Esophagus (tissue), 2 donors: ENCODE measurements around the gene CELA1. TPM values are rescaled to one million over a fixed set of nuclear protein-coding genes. Genes with fewer than 3 reads are reported as not detected.
A peak's percentile ranks its signal among the peaks of the same experiment; 100 is the strongest.

Source experiments
- H3K27ac ChIP-seq, 2 donors: one replicate each; pipeline ENCODE4 v1.5.1; 2013; ENCODE audit warnings: low read depth in 2 of 2, mild to moderate bottlenecking in 2 of 2, inconsistent platforms in 1 of 2, low read length in 1 of 2, moderate library complexity in 1 of 2
- H3K27me3 ChIP-seq, 2 donors: one replicate each; pipeline ENCODE4 v1.6.1; 2013; ENCODE audit warnings: low read length in 2 of 2, control low read depth in 1 of 2, mild to moderate bottlenecking in 1 of 2; ENCODE audit not compliant: insufficient read depth in 2 of 2, control insufficient read depth in 1 of 2
- H3K36me3 ChIP-seq, 2 donors: one replicate each; pipeline ENCODE4 v1.6.1; 2013; ENCODE audit warnings: low read length in 1 of 2; ENCODE audit not compliant: control insufficient read depth in 2 of 2, insufficient read depth in 2 of 2
- H3K4me1 ChIP-seq, 2 donors: one replicate each; pipeline ENCODE4 v1.6.1; 2013; ENCODE audit warnings: low read length in 1 of 2; ENCODE audit not compliant: control insufficient read depth in 2 of 2, insufficient read depth in 2 of 2
- H3K4me3 ChIP-seq, 2 donors: one replicate each; pipeline ENCODE4 v1.5.1; 2013; ENCODE audit warnings: low read length in 2 of 2, mild to moderate bottlenecking in 2 of 2, low read depth in 1 of 2, moderate library complexity in 1 of 2
- H3K9me3 ChIP-seq, 2 donors: one replicate each; pipeline ENCODE4 v1.6.1; 2013; ENCODE audit warnings: mild to moderate bottlenecking in 2 of 2, low read depth in 1 of 2, low read length in 1 of 2, moderate library complexity in 1 of 2; ENCODE audit not compliant: control insufficient read depth in 2 of 2, insufficient read depth in 1 of 2
- WGBS, 2 donors: extraction: QIAGEN DNeasy Blood & Tissue Kit; methylation state at CpG; one replicate each; pipeline ENCODE4 v1.1.7; 2013; 5-methylcytosine and 5-hydroxymethylcytosine counted together
- polyA plus RNA-seq, 2 donors: library from polyadenylated mRNA; stranded (reverse); fragments of 200-250 nt; gene quantifications; one replicate each; pipeline ENCODE4 v1.2.3, GENCODE V29; 2013
- donor health status: healthy with polysubstance abuse.
- donor health status: Bipolar disorder and iron deficiency.

Gene CELA1
- polyA plus RNA-seq, 2 donors: not detected

DNA sequence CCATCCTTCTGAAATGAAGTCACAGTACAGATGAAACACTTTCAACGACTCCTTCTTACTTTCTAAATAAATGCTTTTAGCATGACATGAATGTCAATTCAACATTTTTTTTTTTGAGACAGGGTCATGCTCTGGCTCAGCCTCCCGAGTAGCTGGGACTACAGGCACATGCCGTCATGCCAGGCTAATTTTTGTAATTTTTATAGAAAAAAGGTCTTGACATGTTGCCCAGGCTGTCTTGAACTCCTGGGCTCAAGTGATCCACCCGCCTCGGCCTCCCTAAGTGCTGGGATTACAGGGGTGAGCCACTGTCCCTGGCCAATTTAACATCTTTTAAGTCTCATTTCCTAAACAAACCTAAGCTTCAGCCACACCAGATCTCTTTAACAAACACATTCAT is 28.4 kb upstream of the CELA1 start:
- H3K36me3 ChIP-seq: peaks cover 0 to 4% of the 10 kb centered on the region in 2 donors
- no peaks in the 10 kb centered on the region for H3K9me3 ChIP-seq
- H3K27ac ChIP-seq: no peak overlapping the region
- no peak overlapping the region for H3K4me3 ChIP-seq
- peaks cover 0 to 5% of the 10 kb centered on the region in 2 donors for H3K4me1 ChIP-seq
- 71 to 75% methylated on average over 5 of the region's 5 CpGs for WGBS, 2 donors
- H3K27me3 ChIP-seq: no peaks in the 10 kb centered on the region

DNA sequence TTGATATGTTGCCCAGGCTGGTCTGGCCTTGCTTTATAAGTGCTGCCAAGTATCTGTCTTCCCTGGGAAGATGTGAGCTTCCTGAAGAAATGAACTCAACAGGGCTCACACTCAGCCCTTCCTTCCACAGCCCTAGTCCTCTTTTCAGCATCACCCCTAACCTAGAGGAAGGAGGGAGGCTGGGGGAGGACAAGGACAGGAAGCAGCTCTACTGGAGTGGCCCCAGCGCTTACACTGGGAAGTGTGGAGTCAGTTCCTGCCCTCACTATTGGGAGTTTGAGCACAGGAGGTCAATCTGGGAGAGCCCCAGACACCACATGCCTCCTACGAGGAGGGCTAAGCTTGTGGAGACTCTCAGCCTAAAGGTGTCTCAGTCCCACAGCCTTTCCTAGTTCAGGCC is 27.9 kb upstream of the CELA1 start:
- peaks cover 0 to 5% of the 10 kb centered on the region in 2 donors for H3K4me1 ChIP-seq
- WGBS, 2 donors: 83 to 87% methylated on average over 2 of the region's 2 CpGs
- no peaks in the 10 kb centered on the region for H3K27me3 ChIP-seq
- H3K4me3 ChIP-seq: no peak overlapping the region
- no peak overlapping the region for H3K27ac ChIP-seq
- no peaks in the 10 kb centered on the region for H3K9me3 ChIP-seq
- H3K36me3 ChIP-seq: peaks cover 0 to under 1% of the 10 kb centered on the region in 2 donors

DNA sequence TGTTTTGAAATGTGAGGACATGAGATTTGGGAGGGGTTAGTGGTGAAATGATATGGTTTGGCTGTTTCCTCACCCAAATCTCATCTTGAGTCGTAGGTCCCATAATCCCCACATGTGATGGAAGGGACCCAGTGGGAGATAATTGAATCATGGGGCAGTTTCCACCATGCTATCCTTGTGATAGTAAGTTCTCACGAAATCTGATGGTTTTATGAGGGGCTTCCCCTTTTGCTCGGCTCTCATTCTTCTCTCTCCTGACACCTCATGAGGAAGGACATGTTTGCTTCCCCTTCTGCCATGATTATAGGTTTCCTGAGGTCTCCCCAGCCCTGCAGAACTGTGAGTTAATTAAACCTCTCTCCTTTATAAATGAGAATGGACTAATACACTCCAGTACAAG is 26.7 kb upstream of the CELA1 start:
- no peaks in the 10 kb centered on the region for H3K36me3 ChIP-seq
- 83 to 85% methylated on average over 3 of the region's 3 CpGs for WGBS, 2 donors
- peaks cover 0 to 5% of the 10 kb centered on the region in 2 donors for H3K4me1 ChIP-seq
- no peaks in the 10 kb centered on the region for H3K27me3 ChIP-seq
- H3K9me3 ChIP-seq: no peaks in the 10 kb centered on the region
- no peak overlapping the region for H3K4me3 ChIP-seq
- H3K27ac ChIP-seq: no peak overlapping the region

DNA sequence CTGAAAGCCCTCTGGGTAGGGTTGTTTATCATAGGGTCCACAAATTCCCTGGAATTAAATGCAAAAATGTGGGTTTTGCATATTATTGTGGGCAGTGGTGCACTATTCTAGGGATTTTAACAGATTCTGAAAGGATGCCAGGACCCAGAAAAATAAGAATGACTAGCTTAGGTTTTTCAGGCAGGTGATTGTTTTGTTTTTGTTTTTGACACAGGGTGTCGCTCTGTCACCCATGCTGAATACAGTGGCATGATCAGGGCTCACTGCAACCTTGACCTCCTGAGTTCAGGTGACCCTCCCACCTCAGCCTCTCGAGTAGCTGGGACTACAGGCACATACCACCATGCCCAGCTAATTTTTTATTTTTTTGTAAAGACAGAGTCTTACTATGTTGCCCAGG is 25.5 kb upstream of the CELA1 start:
- 71 to 82% methylated on average over 2 of the region's 2 CpGs for WGBS, 2 donors
- Histone ChIP-seq H3K4me1 (peaks cover 0 to 5% of the 10 kb centered on the region in 2 donors), H3K27me3 (no peaks in the 10 kb centered on the region), H3K36me3 (no peaks in the 10 kb centered on the region), H3K4me3 (no peak overlapping the region), H3K9me3 (no peaks in the 10 kb centered on the region), H3K27ac (peak overlapping the region in 1 of 2 donors; percentile 62)

DNA sequence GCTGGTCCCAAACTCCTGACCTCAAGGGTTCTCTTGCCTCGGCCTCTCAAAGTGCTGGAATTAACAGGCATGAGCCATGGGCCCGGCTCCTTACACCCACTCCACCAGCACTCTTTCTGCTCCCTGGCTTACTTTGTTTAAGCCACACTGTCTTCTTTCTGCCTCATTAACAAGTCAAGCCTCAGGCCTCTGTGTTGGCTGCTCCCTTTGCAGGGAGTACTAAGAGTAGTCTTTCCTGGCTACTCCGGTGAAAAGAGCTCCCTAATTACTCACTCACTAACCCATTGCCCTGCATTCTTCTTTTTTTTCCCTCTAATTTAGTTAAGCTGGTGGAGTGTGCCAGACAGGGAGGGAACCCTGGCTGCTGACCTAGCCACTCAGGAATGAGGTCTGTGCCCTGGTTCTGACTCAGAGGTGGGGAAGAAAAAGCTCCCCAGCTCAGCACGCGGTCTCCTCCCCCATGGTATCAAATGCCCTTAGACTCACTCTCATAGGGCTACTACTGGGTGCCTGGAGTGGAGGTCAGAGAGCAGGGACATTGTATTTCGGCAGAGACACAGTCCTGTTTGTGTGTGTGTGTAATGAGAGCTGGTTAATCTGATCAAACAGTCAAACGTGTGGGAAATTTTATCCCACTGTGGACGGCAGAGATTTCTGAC is 24.9 kb upstream of the CELA1 start:
- WGBS, 2 donors: 23 to 28% methylated on average over 8 of the region's 8 CpGs
- H3K27ac ChIP-seq: peak overlapping the region in 1 of 2 donors; percentile 62
- no peaks in the 10 kb centered on the region for H3K36me3 ChIP-seq
- H3K9me3 ChIP-seq: no peaks in the 10 kb centered on the region
- peaks cover 0 to 5% of the 10 kb centered on the region in 2 donors for H3K4me1 ChIP-seq
- no peaks in the 10 kb centered on the region for H3K27me3 ChIP-seq
- H3K4me3 ChIP-seq: no peak overlapping the region

DNA sequence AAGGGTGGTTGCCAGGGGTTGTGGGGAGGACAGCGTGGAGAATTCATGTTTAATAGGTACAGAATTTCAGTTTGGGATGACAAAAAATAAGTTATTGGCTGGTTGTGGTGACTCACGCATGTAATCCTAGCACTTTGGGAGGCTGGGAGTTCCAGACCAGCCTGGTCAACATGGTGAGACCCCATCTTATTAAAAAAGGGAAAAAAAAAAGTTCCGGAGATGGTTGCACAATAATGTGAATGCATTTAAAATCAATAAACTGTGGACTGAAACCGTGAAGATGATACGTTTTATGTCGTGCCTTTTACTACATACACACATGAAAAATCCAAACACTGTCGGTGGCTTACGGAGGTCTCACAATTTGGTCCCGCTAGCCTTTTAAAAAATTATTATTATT is 24.2 kb upstream of the CELA1 start:
- Histone ChIP-seq H3K4me1 (peaks cover 0 to 5% of the 10 kb centered on the region in 2 donors), H3K36me3 (no peaks in the 10 kb centered on the region), H3K27me3 (no peaks in the 10 kb centered on the region), H3K9me3 (no peaks in the 10 kb centered on the region), H3K4me3 (no peak overlapping the region), H3K27ac (no peak overlapping the region)
- WGBS, 2 donors: 92 to 97% methylated on average over 9 of the region's 9 CpGs

DNA sequence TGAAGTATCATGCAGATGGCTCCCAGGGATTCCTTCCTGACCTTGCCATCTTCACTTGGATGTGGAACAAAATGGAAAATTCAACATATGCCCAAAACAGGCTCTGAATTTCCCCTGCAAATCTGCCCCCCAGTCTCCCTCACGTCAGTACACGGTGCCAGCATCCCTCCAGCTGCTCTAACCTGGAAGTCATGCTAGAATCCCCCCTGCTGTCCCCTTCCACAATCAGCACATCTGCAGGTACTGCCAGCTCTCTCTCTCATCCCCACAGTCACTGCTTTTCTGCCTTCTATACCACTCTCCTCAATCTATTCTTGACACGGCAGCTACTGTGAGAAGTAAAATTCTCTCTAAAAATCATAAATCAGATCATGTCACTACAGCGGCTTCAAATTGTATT is 23.1 kb upstream of the CELA1 start:
- WGBS, 2 donors: 84 to 87% methylated on average over 4 of the region's 4 CpGs
- Histone ChIP-seq H3K27ac (peak overlapping the region in 1 of 2 donors; percentile 17), H3K27me3 (no peaks in the 10 kb centered on the region), H3K9me3 (no peaks in the 10 kb centered on the region), H3K36me3 (no peaks in the 10 kb centered on the region), H3K4me1 (peaks cover 0 to 5% of the 10 kb centered on the region in 2 donors), H3K4me3 (no peak overlapping the region)

DNA sequence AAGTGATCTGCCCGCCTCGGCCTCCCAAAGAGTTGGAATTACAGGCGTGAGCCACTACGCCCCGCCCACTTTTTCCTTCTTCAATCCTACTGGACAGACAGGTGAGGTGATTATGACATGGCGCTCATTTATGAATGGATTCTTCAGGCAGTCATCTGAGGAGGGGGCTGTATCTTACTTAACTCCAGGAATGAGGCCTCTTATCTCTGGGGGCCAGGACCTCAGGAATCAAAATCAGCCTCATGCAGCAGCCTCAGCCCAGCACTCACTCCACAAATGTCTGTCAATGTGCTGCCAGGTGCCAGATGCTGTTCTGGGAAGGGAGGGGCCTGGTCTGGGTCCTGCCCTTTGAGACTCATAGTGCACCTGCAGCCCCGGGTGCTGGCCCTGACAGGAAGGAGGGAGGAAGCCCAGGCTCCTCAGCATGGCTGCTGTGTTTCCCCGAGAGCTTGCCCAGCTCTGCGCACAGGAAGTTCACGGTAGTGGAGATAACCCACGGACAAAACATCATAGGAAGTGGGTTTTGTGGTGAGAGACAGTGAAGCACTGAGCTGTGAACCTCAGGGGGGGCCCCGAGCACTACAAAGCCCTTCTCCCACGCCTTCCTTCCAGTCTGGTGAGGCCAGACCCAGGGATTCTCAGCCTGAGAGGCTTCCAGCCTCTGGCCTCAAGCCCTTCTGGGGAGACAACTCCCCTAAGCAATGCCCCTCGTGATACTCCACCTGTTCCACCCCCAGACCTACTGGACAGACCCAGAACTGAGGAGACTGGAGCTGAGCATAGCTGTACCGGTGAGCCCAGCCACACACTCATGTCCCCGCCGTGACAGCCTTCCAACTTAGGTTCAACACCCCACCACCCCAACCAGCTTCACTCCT is 22.4 kb upstream of the CELA1 start:
- Histone ChIP-seq H3K9me3 (no peaks in the 10 kb centered on the region), H3K27ac (peak overlapping the region in 1 of 2 donors; percentile 17), H3K27me3 (no peaks in the 10 kb centered on the region), H3K36me3 (no peaks in the 10 kb centered on the region), H3K4me1 (peaks cover 0 to 5% of the 10 kb centered on the region in 2 donors), H3K4me3 (no peak overlapping the region)
- WGBS, 2 donors: 68 to 75% methylated on average over 17 of the region's 17 CpGs

DNA sequence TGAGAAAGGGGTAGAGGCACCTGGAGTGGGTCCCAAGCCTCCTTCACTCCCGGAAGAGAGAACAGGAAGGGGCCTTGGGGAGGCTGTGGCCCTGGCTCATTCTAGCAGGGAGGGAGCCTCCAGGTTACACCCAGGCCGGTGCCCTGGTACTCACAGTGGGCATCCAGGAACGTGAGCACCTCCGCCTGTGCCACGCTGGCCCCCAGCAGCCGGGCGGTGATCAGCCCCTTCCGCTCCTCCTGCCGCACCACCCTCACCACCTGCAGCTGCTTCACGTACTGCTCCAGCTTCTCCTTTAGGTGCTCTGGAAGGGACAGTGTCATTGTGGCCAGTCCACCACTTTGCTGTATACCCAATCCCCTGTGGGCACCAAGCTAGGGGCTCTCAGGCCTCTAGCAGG is 18.8 kb upstream of the CELA1 start:
- H3K36me3 ChIP-seq: no peaks in the 10 kb centered on the region
- no peak overlapping the region for H3K4me3 ChIP-seq
- no peaks in the 10 kb centered on the region for H3K4me1 ChIP-seq
- no peak overlapping the region for H3K27ac ChIP-seq
- no peaks in the 10 kb centered on the region for H3K27me3 ChIP-seq
- WGBS, 2 donors: 95% methylated on average over 10 of the region's 10 CpGs
- H3K9me3 ChIP-seq: no peaks in the 10 kb centered on the region
